Cortex of kidney (tissue), 1 donor: ENCODE results near the gene ZNF407.

Experiments
- DNase-seq: peaks from one replicate; lab custom pipeline; 2025; lab: John Stamatoyannopoulos, UW

The ZNF407 gene

GRCh38 chr18:74791501-74792194 lies 194.0 kb downstream of the ZNF407 start:
- no peak for DNase-seq

DNA sequence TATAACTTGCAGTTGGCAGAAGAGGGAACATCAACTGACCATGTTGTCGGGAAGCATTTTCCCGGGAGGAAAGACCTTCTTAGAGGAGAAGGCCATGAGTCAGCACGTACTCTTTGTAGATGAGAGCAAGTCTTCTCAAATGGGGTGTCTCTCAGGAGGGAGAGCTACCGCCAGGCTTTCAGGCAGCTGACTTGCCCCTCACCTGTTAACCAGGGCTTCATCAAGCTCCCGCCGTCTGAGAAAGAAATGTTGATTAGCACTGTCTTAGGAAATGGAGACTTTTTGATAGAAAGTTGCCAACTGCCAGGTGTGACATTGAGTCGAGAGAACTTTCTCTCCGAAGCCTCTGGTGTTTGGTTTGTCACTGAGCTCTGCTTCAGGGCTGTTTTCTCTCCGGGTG lies 196.1 kb downstream of the ZNF407 start:
- DNase-seq = no peak

DNA sequence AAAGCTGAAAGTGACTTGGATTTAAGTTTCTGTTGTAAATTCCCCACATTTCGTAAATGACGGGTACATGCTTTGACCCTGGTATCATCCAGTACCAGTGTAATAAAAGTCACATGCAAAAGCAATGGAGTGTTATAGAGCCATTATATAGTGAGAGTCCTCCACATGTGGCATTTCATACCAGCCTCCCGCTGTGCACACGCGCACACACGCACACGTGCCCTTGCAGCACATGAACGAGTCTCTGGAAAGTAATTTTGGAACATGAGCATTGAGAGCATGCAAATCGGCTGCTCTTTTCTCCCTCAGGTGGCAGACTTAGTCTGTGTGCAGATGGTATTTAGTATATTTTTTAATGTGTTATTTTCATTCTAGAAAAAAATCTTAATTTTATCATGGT lies 198.1 kb downstream of the ZNF407 start:
- no peak for DNase-seq

DNA sequence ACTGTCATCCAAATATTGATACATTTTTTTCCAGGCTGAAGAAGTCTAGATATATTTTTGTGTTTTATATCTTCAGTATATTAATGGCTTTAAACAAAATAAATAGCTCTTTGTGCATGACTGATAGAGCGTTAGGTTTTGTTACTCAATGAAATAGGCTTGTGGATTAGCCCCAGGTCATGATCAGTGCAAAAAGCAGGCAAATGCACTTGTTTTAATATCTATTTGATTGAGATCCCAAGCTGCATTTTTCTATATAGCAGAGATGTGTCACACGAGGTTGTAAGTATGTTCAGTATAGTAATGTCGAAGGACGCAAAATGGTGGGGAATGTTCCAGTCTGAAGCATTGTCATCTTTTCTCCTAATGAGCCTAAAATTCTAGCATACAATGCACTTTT lies 198.5 kb downstream of the ZNF407 start:
- DNase-seq = no peak

- DNase-seq = no peak
Measured at GRCh38 chr18:74796841-74797576, 199.3 kb downstream of the ZNF407 start.

- DNase-seq = no peak
Measured at GRCh38 chr18:74797577-74798151, 200.0 kb downstream of the ZNF407 start.

- DNase-seq = no peak
Measured at GRCh38 chr18:74799542-74799941, 201.9 kb downstream of the ZNF407 start.

GRCh38 chr18:74800098-74800497 lies 202.4 kb downstream of the ZNF407 start:
- no peak for DNase-seq

DNA sequence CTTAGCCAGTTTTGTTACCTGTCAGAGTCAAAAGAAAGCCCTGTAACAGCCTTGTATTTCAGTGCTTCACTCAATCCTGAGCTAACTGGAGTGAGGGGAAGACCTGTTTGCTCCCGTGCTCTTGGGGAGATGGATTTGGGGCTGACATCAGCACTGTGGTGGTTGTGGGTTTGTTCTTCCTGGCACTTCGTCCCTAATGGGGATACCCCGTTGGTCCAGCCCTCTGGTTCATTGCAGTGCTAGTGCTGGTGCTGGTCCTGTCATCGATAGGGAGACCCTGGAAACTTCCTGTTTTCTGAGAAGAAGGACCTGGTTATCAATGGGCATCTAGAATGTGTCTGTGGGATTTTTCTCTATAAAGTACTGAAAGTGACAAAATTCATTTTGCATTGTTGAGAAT lies 205.4 kb downstream of the ZNF407 start:
- DNase-seq = no peak

DNA sequence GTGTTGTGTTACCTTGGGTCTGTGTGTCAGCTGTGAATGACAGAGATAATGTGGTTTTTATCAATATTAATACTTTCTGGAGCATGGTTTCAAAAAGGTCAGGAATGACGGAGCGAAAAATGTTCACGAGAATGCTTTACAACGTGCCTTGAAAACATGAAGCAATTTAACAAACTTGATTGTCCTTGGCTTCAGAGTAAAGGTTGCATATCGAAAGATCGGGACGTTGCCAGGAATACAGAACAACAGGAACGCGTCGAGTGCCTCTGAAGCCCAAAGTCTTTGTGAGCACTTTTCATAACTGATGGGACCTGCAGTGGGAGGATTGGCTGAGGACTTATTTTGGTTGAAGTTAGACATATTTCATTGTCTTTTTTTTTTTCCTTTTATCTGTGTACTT lies 206.1 kb downstream of the ZNF407 start:
- no peak for DNase-seq

- no peak for DNase-seq
Measured at GRCh38 chr18:74804677-74805076, 207.0 kb downstream of the ZNF407 start.

- DNase-seq = no peak
Measured at GRCh38 chr18:74806073-74806472, 208.4 kb downstream of the ZNF407 start.

DNA sequence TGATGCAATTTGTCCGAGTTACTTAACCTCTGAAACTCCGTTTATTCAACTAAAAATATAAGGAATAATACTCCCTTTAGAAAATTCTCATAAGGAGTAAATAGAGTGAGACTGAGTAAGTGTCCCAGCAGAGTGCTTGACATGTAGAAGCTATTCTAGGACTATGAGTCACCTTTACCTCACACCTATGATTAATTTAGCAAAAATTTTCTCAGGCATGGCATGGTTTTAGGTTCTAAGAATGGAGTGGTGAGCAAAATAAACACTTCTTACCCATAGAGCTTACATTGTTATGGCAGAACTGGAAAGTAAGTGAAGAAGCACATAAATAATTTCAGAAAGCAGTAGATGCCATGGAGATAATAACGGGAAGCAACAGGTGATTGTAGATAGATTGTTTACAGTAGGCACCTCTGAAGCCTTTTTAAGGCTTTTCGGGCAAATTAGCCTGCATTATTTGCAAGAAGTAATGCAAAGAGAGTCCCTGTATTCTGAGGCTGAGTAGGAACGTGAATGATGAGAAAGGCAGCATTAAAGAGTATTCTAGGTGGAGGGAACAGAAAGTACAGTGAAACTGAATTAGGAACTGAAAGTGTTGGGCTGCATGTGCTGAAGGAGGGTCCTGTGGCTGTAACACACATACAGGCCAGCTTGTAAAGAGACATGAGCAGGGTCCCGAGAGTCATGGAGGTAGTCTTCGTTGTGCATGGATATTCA lies 209.2 kb downstream of the ZNF407 start:
- no peak for DNase-seq

DNA sequence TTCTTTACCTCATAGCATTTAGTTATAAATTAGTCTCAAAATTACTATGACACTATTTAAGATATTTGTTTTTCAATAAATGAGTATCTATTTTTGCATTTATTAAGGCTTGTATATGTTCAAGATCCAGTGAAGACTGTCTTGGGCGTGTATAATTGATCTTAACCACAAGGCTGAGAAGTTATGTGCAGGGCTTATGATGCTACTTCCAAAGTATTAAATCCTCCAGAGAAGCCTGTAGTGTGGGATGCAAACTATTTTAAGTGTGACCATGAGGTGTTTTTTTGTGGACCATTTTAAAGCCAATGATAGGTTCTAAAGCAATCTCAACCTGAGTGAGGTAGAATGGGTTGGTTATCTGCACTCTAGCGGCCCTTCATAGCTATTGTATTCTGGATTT lies 219.9 kb downstream of the ZNF407 start:
- DNase-seq = no peak

DNA sequence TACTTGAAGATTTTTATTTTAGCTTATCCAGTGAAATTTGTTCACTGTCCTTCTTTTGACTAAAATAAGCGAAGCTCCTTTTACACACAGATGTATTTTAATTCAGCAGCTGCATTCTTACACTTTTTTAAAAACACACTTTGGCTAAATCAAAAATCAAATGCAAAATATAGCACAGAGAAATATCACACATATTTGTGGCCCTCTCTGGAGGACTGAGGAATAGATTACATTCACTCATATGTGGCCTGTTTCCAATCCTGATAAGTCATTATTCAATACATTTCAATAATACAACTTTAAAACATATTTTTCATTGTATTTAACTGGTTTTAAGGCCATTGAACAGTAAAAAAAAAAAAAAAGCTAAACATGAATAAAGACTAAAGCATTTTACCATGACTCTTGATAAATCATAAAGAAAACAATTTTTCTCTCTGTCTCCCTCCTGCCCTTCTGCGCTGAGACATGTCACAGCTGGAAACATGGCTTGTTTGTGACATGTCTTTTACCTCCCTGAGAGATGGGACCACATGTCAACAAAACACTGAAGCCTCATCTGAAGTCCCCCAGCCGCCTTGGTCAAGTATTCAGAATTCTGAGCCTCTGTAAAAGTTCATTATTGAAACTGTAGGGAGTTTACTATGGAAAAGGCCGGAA lies 221.0 kb downstream of the ZNF407 start:
- no peak for DNase-seq

DNA sequence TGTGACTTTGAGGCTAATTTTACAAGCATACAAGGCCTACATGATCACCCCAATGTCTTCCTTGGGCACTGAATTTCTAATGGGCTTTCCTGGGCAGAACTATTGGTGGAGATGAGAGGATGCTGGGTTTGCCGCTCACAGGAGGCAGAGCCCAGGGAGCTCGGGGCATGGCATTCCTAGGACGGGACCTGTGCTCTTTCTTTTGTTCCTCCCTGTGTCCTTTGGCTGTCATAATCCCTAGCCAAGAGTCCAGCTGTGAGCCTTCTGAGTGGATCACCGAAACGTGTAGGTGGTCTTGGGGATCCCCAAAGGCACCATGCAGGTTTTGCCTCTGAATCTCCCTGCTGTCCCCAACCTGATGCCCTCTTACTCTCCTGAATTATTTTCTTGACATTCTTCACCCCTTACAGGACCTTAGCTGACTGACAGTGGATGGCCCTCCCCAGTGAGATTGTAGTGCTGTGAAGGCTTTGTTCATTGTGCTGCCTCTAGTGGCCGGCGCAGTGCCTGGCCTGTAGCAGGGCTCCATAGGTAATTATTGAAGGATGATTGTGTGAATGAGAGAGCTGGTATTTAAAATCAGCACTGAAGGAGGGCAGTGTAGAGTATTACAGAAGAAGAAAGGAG lies 221.9 kb downstream of the ZNF407 start:
- no peak for DNase-seq

GRCh38 chr18:74820160-74820780 lies 222.6 kb downstream of the ZNF407 start:
- DNase-seq = no peak

DNA sequence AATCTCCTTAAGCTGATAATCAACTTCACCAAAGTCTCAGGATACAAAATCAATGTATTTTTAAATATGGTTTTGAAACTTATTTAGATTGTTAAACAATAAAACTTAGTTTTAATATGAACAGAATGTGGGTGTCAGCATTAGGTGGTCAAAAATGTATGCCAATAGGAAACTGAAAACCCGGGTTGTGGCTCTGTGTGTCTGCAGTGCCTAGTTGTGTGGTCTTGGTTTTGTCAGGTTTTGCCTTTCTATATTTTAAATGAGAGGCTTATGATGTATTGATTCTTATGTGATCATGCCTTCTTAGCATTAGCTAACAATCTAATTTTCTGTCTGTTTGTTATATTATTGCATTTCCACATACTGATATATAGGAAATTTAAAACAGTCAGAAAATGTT lies 227.8 kb downstream of the ZNF407 start:
- DNase-seq = no peak

DNA sequence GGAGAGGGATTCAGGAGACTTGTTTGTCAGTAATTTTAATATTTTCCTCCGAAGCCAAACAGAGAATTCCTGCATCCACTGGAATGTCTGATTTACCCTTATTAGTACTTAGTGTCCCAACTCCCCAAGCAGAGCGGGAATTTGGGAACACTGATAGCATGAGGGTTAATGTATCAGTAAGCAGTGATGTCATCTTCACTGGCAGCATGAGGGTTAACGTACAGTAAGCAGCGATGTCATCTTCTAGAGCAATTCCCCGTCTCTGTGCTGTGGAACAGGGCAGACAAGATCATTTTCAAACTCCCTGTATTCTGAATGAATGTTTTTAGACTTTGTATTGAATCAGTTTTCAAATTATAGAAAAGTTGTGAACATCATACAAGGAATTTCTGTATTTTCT lies 228.9 kb downstream of the ZNF407 start:
- DNase-seq = no peak

GRCh38 chr18:74828200-74828599 lies 230.5 kb downstream of the ZNF407 start:
- no peak for DNase-seq

- DNase-seq = no peak
Measured at GRCh38 chr18:74831571-74832250, 234.0 kb downstream of the ZNF407 start.
